ENCODE measurements around the gene CFDP1.

Gene CFDP1

DNA sequence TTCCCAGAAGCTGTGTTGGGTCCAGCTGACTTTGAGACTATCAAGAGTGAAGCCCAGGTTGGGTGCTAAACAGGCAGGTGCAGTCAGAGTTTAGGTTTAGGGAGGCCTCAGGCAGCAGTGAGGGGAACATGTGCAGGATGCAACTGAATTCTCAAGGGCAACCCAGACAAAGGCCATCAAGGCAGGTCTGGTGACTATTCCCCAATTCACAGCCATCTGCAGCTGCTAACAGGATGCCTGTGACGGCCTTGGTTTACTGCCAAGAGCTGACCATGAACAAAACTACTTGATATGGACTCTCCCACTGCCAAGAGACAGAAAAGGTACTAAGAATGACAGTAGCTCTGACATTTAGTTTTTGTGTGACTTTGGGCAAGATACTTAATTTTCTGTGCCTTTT lies 136.7 kb downstream of the CFDP1 start:
- Histone ChIP-seq H3K4me3 (replicated peaks; ENCODE audit: insufficient read depth, low read length) (no peak overlapping the region), H3K27ac (replicated peaks) (no peak overlapping the region), H3K27me3 (ENCODE audit: insufficient read depth, poor library complexity, severe bottlenecking) (peaks cover 6% of the 10 kb centered on the region)
- TF ChIP-seq GABPA (IDR thresholded peaks at IDR 0.05; ENCODE audit: low read depth) = no peak
- TF ChIP-seq, protein P1, sequence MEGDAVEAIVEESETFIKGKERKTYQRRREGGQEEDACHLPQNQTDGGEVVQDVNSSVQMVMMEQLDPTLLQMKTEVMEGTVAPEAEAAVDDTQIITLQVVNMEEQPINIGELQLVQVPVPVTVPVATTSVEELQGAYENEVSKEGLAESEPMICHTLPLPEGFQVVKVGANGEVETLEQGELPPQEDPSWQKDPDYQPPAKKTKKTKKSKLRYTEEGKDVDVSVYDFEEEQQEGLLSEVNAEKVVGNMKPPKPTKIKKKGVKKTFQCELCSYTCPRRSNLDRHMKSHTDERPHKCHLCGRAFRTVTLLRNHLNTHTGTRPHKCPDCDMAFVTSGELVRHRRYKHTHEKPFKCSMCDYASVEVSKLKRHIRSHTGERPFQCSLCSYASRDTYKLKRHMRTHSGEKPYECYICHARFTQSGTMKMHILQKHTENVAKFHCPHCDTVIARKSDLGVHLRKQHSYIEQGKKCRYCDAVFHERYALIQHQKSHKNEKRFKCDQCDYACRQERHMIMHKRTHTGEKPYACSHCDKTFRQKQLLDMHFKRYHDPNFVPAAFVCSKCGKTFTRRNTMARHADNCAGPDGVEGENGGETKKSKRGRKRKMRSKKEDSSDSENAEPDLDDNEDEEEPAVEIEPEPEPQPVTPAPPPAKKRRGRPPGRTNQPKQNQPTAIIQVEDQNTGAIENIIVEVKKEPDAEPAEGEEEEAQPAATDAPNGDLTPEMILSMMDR (IDR thresholded peaks at IDR 0.05; ENCODE audit: insufficient read depth, low read length) = no peak
- no peak for TF ChIP-seq SPI1 (IDR thresholded peaks at IDR 0.05; ENCODE audit: borderline replicate concordance, low read depth)
- TF ChIP-seq POLR2AphosphoS5 (IDR thresholded peaks at IDR 0.05; ENCODE audit: low read depth) = no peak
- TF ChIP-seq, protein P2, sequence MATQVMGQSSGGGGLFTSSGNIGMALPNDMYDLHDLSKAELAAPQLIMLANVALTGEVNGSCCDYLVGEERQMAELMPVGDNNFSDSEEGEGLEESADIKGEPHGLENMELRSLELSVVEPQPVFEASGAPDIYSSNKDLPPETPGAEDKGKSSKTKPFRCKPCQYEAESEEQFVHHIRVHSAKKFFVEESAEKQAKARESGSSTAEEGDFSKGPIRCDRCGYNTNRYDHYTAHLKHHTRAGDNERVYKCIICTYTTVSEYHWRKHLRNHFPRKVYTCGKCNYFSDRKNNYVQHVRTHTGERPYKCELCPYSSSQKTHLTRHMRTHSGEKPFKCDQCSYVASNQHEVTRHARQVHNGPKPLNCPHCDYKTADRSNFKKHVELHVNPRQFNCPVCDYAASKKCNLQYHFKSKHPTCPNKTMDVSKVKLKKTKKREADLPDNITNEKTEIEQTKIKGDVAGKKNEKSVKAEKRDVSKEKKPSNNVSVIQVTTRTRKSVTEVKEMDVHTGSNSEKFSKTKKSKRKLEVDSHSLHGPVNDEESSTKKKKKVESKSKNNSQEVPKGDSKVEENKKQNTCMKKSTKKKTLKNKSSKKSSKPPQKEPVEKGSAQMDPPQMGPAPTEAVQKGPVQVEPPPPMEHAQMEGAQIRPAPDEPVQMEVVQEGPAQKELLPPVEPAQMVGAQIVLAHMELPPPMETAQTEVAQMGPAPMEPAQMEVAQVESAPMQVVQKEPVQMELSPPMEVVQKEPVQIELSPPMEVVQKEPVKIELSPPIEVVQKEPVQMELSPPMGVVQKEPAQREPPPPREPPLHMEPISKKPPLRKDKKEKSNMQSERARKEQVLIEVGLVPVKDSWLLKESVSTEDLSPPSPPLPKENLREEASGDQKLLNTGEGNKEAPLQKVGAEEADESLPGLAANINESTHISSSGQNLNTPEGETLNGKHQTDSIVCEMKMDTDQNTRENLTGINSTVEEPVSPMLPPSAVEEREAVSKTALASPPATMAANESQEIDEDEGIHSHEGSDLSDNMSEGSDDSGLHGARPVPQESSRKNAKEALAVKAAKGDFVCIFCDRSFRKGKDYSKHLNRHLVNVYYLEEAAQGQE (IDR thresholded peaks at IDR 0.05; ENCODE audit: insufficient replicate concordance, low read depth) = no peak
- no peak for DNase-seq (ENCODE audit: low read depth in 1 of 2, low spot score in 1 of 2)

DNA sequence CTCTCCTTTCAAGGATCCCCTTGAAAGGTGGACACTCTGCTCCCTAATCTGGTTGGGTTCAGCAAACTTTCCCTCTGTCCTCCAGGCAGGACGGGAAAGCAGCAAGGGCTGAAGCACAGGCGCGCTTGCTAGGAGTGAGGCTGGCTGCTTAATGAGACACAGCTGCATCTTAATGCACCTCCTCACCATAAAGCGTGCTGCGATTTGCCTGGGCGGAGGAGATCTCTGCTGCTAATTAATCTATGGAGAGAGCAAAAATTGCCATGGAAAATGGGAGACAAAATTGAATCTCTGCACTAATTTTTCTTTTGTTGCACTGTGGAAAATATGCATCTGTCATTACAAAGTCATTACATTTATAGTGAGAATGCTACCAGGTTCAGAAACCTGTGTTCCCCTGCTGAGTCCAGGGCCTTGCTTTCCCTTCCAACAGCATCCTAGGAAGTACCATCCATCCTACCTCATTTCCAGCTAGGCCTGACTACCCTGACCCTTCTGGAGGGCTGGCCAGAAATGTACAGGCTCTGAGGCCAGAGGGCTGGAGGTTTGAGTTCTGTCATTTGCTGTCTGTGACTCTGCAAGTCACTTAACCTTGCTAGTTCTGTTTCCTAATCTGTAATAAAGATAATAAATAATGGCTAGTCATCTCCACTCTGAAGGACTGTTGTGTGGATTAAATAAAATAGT lies 138.4 kb downstream of the CFDP1 start:
- Histone ChIP-seq H3K27me3 (ENCODE audit: insufficient read depth, poor library complexity, severe bottlenecking) (peaks cover 6% of the 10 kb centered on the region), H3K27ac (replicated peaks) (no peak overlapping the region), H3K4me3 (replicated peaks; ENCODE audit: insufficient read depth, low read length) (no peak overlapping the region)
- TF ChIP-seq POLR2AphosphoS5 (IDR thresholded peaks at IDR 0.05; ENCODE audit: low read depth) = no peak
- TF ChIP-seq GABPA (IDR thresholded peaks at IDR 0.05; ENCODE audit: low read depth) = no peak
- TF ChIP-seq, protein P1 (IDR thresholded peaks at IDR 0.05; ENCODE audit: insufficient read depth, low read length) = no peak
- TF ChIP-seq, protein P2 (IDR thresholded peaks at IDR 0.05; ENCODE audit: insufficient replicate concordance, low read depth) = no peak
- TF ChIP-seq SPI1 (IDR thresholded peaks at IDR 0.05; ENCODE audit: borderline replicate concordance, low read depth) = no peak
- DNase-seq (ENCODE audit: low read depth in 1 of 2, low spot score in 1 of 2) = no peak

DNA sequence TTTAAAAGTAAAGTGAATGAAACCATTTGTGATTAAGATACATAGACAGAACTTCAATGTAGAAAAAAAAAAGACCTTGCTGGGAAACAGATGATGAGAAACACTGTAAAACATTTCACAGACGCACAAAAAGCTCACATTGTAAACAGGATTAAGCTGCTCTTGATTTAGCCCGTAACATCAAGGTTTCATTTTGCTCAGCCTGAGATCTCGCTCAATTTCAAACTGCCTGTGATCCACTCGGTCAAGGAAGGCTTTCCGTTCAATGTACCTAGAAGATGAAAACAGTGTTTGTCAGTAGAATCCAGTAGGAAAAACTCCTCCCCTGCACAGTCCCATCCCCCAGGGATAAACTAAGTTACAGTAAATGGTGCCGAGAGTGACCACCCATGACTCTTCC lies 139.5 kb downstream of the CFDP1 start:
- Histone ChIP-seq H3K4me3 (replicated peaks; ENCODE audit: insufficient read depth, low read length) (no peak overlapping the region), H3K27me3 (ENCODE audit: insufficient read depth, poor library complexity, severe bottlenecking) (peaks cover 11% of the 10 kb centered on the region), H3K27ac (replicated peaks) (no peak overlapping the region)
- TF ChIP-seq POLR2AphosphoS5 (IDR thresholded peaks at IDR 0.05; ENCODE audit: low read depth) (no peak), SPI1 (IDR thresholded peaks at IDR 0.05; ENCODE audit: borderline replicate concordance, low read depth) (no peak), GABPA (IDR thresholded peaks at IDR 0.05; ENCODE audit: low read depth) (no peak)
- TF ChIP-seq, protein P1 (IDR thresholded peaks at IDR 0.05; ENCODE audit: insufficient read depth, low read length) = no peak
- TF ChIP-seq, protein P2 (IDR thresholded peaks at IDR 0.05; ENCODE audit: insufficient replicate concordance, low read depth) = no peak
- no peak for DNase-seq (ENCODE audit: low read depth in 1 of 2, low spot score in 1 of 2)
